HepG2 (cell line): Measurements from ENCODE around the gene SLTM. TPM values are rescaled to one million over a fixed set of nuclear protein-coding genes. Genes with fewer than 3 reads are reported as not detected.

ENCODE experiments used
- ATAC-seq: fragments of 200-7000 bp; cut with Tn5 transposase; 3 replicates; pipeline ENCODE4 v1.9.1; 2020; ENCODE audit warnings: mild to moderate bottlenecking, moderate library complexity
- BruUV-seq: library from RNA; stranded (reverse); fragments of 400-500 nt; replicated peaks from 2 replicates; lab custom pipeline; 2021; lab: Mats Ljungman, UMichigan
- CTCF ChIA-PET: fragments of 300-600 bp; formaldehyde crosslinking; extraction: SDS; loops from one replicate; lab custom pipeline; 2021; ENCODE audit warnings: low total read pairs, inconsistent platforms, low intra/inter-chr PET ratio; lab: Yijun Ruan, JAX
- POLR2A ChIA-PET: fragments of 350-600 bp; sonication (Branson Sonifier 250); formaldehyde crosslinking; loops from one replicate; lab custom pipeline; 2020; ENCODE audit warnings: antibody characterized with exemption, inconsistent platforms; lab: Yijun Ruan, JAX
- DNase-seq: peaks from one replicate; pipeline ENCODE4 v3.0.0-alpha.2; 2015; ENCODE audit warnings: low spot score
- FAIRE-seq: peaks from 3 replicates; lab custom pipeline; 2011; peaks lifted over from hg19 to GRCh38; lab: Jason Lieb, UNC
- H2AFZ ChIP-seq: one replicate; pipeline ENCODE4 v1.6.1; 2011; ENCODE audit warnings: low read length, inconsistent platforms
- H3K27ac ChIP-seq: fragments of 300-600 bp; 3 replicates; pipeline ENCODE4 v1.8.0; 2011; ENCODE audit warnings: mixed run types, mild to moderate bottlenecking, mixed read lengths, low read length, inconsistent platforms; ENCODE audit not compliant: insufficient read depth; ENCODE audit errors: extremely low read length
- H3K27me3 ChIP-seq, 2 experiments: fragments of 200-600 bp in 1 of 2; 2 replicates in 1 of 2; 3 replicates in 1 of 2; pipeline versions ENCODE4 v1.6.0 to v1.8.0; 2011; ENCODE audit warnings: low read length in 2 of 2, mild to moderate bottlenecking in 2 of 2, moderate library complexity in 2 of 2, inconsistent platforms in 1 of 2; ENCODE audit not compliant: insufficient read depth in 2 of 2, control insufficient read depth in 1 of 2
- H3K36me3 ChIP-seq, 2 experiments: fragments of 200-600 bp in 1 of 2; replicated peaks in 1 of 2; 2 replicates in 1 of 2; 3 replicates in 1 of 2; pipeline versions ENCODE4 v1.5.1 to v1.8.0; 2011; ENCODE audit warnings: low read length in 2 of 2, inconsistent platforms in 1 of 2; ENCODE audit not compliant: insufficient read depth in 2 of 2, control insufficient read depth in 1 of 2
- H3K4me1 ChIP-seq: 2 replicates; pipeline ENCODE4 v1.5.1; 2012; ENCODE audit warnings: low read length, inconsistent platforms; ENCODE audit not compliant: insufficient read depth
- H3K4me2 ChIP-seq: 2 replicates; pipeline ENCODE4 v1.6.0; 2011; ENCODE audit warnings: low read depth, low read length, inconsistent platforms
- H3K4me3 ChIP-seq, 3 experiments: fragments of 200-600 bp in 1 of 3; sonication (generic), shearing (Covaris generic) in 1 of 3; replicated peaks in 1 of 3; 2 replicates each; pipeline ENCODE4 v1.5.1; 2011 to 2016; ENCODE audit warnings: low read length in 3 of 3, inconsistent platforms in 2 of 3, low read depth in 2 of 3, mild to moderate bottlenecking in 2 of 3, control low read depth in 1 of 3, mixed read lengths in 1 of 3; ENCODE audit not compliant: insufficient read depth in 1 of 3
- H3K79me2 ChIP-seq: one replicate; pipeline ENCODE4 v1.6.1; 2011; ENCODE audit warnings: low read length, inconsistent platforms; ENCODE audit not compliant: insufficient read depth
- H3K9ac ChIP-seq: 2 replicates; pipeline ENCODE4 v1.6.0; 2011; ENCODE audit warnings: mild to moderate bottlenecking, low read depth, low read length, inconsistent platforms; ENCODE audit not compliant: insufficient read depth
- H3K9me3 ChIP-seq: 2 replicates; pipeline ENCODE4 v1.5.1; 2012; ENCODE audit warnings: mild to moderate bottlenecking, low read length
- H4K20me1 ChIP-seq: 2 replicates; pipeline ENCODE4 v1.6.0; 2011; ENCODE audit warnings: inconsistent platforms, mild to moderate bottlenecking, low read length, moderate library complexity; ENCODE audit not compliant: insufficient read depth
- CEBPB ChIP-seq: IDR thresholded peaks from 2 replicates; pipeline ENCODE4 v1.6.1; 2011; ENCODE audit warnings: low read depth, low read length, improper control_type of control experiment, borderline replicate concordance
- ETV6 ChIP-seq: sonication (generic); formaldehyde crosslinking; conservative IDR thresholded peaks from 2 replicates; pipeline ENCODE4 v1.4.0; 2020; ENCODE audit warnings: missing genetic modification reagents
- GABPA ChIP-seq, 2 experiments: IDR thresholded peaks; 2 replicates each; pipeline ENCODE4 v1.6.1; 2011 to 2016; ENCODE audit warnings: low read depth in 2 of 2, low read length in 1 of 2, missing biosample characterization in 1 of 2, missing genetic modification characterization in 1 of 2
- HNRNPK ChIP-seq: fragments of 200-400 bp; formaldehyde crosslinking; IDR thresholded peaks from 2 replicates; pipeline ENCODE4 v1.6.1; 2018; ENCODE audit warnings: low read length, low read depth, moderate library complexity, mild to moderate bottlenecking; ENCODE audit not compliant: poor library complexity, severe bottlenecking
- KAT8 ChIP-seq: IDR thresholded peaks from 2 replicates; pipeline ENCODE4 v1.6.1; 2016; ENCODE audit warnings: missing genetic modification reagents, missing compliant biosample characterization
- KLF9 ChIP-seq: IDR thresholded peaks from 2 replicates; pipeline ENCODE4 v1.6.1; 2016; ENCODE audit warnings: low read depth
- NPAS2 ChIP-seq: sonication (generic); formaldehyde crosslinking; IDR thresholded peaks from 2 replicates; pipeline ENCODE4 v1.8.0; 2022; ENCODE audit warnings: mild to moderate bottlenecking, missing genetic modification reagents, borderline replicate concordance
- RBFOX2 ChIP-seq: fragments of 200-400 bp; formaldehyde crosslinking; IDR thresholded peaks from 2 replicates; pipeline ENCODE4 v1.6.1; 2017; ENCODE audit warnings: low read depth, mild to moderate bottlenecking, low read length
- SAFB2 ChIP-seq: sonication (generic); formaldehyde crosslinking; IDR thresholded peaks from 2 replicates; pipeline ENCODE4 v1.5.1; 2020; ENCODE audit warnings: missing genetic modification reagents, low read depth, mild to moderate bottlenecking, borderline replicate concordance
- ZFP62 ChIP-seq: sonication (generic); formaldehyde crosslinking; IDR thresholded peaks from 2 replicates; pipeline ENCODE4 v1.4.0; 2020; ENCODE audit warnings: missing genetic modification reagents
- ZNF317 ChIP-seq: sonication (generic); formaldehyde crosslinking; IDR thresholded peaks from 2 replicates; pipeline ENCODE4 v1.5.0; 2020; ENCODE audit warnings: mild to moderate bottlenecking, missing genetic modification reagents
- ZNF790 ChIP-seq: sonication (generic); formaldehyde crosslinking; IDR thresholded peaks from 2 replicates; pipeline ENCODE4 v1.8.0; 2022; ENCODE audit warnings: missing genetic modification reagents, mild to moderate bottlenecking, borderline replicate concordance
- ZNF816 ChIP-seq: sonication (generic); formaldehyde crosslinking; IDR thresholded peaks from 2 replicates; pipeline ENCODE4 v1.8.0; 2022; ENCODE audit warnings: missing genetic modification reagents, mild to moderate bottlenecking, borderline replicate concordance
- WGBS: methylation state at CpG from one replicate; pipeline ENCODE4 v1.1.6; 2017; ENCODE audit warnings: low lambda C conversion rate; 5-methylcytosine and 5-hydroxymethylcytosine counted together
- in situ Hi-C: cut with HindIII; loops from 2 replicates; pipeline ENCODE4 v1.10.0; 2017; ENCODE audit warnings: low pct_unique_long_range_greater_than_20kb; ENCODE audit not compliant: extremely low pct_ligation_motif_present
- intact Hi-C: fragments of 100-400 bp; cut with micrococcal nuclease; formaldehyde crosslinking; loops from one replicate; pipeline ENCODE4 v1.10.0; 2022; ENCODE audit not compliant: unreplicated experiment
- polyA plus RNA-seq, 8 experiments: library from polyadenylated mRNA; depleted of rRNA in 3 of 8; stranded (reverse) in 7 of 8; unstranded in 1 of 8; fragments of >200 nt; fragmentation: Illumina TruSeq in 4 of 8; extraction: Trizol in 4 of 8; gene quantifications; 2 replicates each; pipeline versions ENCODE4 v1.2.1 to v1.2.3, GENCODE V29; 2011 to 2016; ENCODE audit warnings: low read depth in 4 of 8, missing spikeins in 1 of 8, mixed read lengths in 1 of 8; ENCODE audit not compliant: insufficient read depth in 1 of 8
- total RNA-seq, 5 experiments: library from RNA; depleted of rRNA; stranded (reverse); fragments of >200 nt; fragmentation: Illumina TruSeq; extraction: Trizol; gene quantifications; 2 replicates each; pipeline ENCODE4 v1.2.3, GENCODE V29; 2016; ENCODE audit warnings: low read depth in 1 of 5
- TF ChIP-seq, protein P1 (sequence below): IDR thresholded peaks from 2 replicates; pipeline ENCODE4 v1.6.1; 2018; ENCODE audit warnings: missing genetic modification reagents, mild to moderate bottlenecking, missing compliant biosample characterization

Gene SLTM
- total and polyA plus RNA-seq, 2 of the 13 experiments (the other 11 are each of a cell fraction or from before 2014, with no cell fraction given), result 22.0 to 64.2 TPM

DNA sequence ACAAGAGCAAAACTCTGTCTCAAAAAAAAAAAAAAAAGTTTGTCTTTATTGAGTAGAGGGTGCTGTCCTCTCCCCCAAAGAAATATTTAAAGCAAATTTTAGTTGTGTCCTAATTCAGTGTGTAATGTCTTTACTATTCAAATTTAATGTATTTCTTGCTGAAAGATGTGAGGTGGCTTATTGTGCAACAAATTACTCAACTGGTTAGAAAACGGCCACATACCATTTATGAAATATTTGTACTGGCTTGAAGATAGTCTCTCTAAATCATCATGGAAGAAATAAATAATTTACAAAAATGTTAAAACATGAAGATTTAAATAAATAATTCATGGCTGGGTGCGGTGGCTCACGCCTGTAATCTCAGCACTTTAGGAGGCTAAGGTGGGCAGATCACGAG is 63.0 kb downstream of the SLTM start:
- FAIRE-seq, result no peak

DNA sequence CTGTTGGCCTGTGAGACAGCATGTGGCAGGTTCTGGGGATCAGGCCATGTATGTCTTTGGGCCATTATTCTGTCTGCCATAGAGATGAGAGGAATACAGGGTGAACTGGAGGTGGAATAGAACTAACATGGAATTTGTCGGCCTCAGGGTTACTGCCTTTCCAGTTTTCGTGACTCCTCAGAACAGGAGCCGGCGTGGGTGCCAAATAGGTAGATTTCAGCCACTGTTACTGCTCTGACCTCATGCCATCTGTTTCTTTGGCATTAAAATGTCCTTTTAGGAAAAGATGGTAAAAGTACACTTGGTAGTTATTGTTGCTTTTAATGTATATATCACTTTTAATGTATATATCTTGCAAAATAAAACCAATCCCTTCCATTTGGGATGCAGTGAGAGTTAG is 65.6 kb downstream of the SLTM start:
- Histone ChIP-seq H3K4me3 (no peak overlapping the region), H2AFZ (no peak overlapping the region), H3K9me3 (no peaks in the 10 kb centered on the region), H3K4me1 (peaks cover 34% of the 10 kb centered on the region), H3K4me2 (peak overlapping the region; percentile 61), H3K36me3 (peaks cover 3 to 29% of the 10 kb centered on the region in 2 experiments; a peak in 4 of 5 replicates), H4K20me1 (peaks cover 12% of the 10 kb centered on the region), H3K27ac (peak overlapping the region; percentile 43), H3K79me2 (peaks cover 53% of the 10 kb centered on the region), H3K9ac (no peak overlapping the region), H3K27me3 (no peaks in the 10 kb centered on the region; a peak in 1 of 5 replicates)
- intact Hi-C loops, result loop anchor here (5.0 kb wide), 1 partner anchor 64 kb away; the partner anchor contains the start of gene SLTM
- no peak for TF ChIP-seq KAT8 (CRISPR knock-in tag)
- TF ChIP-seq GABPA (IDR thresholded peaks at IDR 0.05; ENCODE audit: low read depth, low read length), result no peak
- no peak for TF ChIP-seq GABPA (CRISPR knock-in tag; IDR thresholded peaks at IDR 0.05; ENCODE audit: low read depth)
- TF ChIP-seq ZNF790, result no peak
- TF ChIP-seq, protein P1, sequence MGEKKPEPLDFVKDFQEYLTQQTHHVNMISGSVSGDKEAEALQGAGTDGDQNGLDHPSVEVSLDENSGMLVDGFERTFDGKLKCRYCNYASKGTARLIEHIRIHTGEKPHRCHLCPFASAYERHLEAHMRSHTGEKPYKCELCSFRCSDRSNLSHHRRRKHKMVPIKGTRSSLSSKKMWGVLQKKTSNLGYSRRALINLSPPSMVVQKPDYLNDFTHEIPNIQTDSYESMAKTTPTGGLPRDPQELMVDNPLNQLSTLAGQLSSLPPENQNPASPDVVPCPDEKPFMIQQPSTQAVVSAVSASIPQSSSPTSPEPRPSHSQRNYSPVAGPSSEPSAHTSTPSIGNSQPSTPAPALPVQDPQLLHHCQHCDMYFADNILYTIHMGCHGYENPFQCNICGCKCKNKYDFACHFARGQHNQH, result no peak
- TF ChIP-seq KLF9, result no peak
- no peak for TF ChIP-seq SAFB2 (CRISPR knock-in tag)
- TF ChIP-seq ZNF816 (CRISPR knock-in tag), result no peak
- no peak for TF ChIP-seq NPAS2 (CRISPR knock-in tag)
- no peak for TF ChIP-seq HNRNPK
- no peak for TF ChIP-seq ZFP62 (CRISPR knock-in tag)
- TF ChIP-seq ETV6 (CRISPR knock-in tag), result no peak
- TF ChIP-seq RBFOX2, result no peak
- in situ Hi-C loops, result no loop called here
- WGBS, result 96% methylated on average over 4 of the region's 4 CpGs
- DNase-seq (no peak), FAIRE-seq (no peak), ATAC-seq (no peak)
- ChIA-PET CTCF (no interaction called here), POLR2A (no interaction called here)
- no TSS peak for BruUV-seq

More for the DNA sequence above, 63.0 kb downstream of the SLTM start:
- POLR2A ChIA-PET, result no interaction called here
- intact Hi-C loops, result no loop called here
- H3K36me3 ChIP-seq, result peaks cover 3 to 33% of the 10 kb centered on the region in 2 experiments; a peak in 4 of 5 replicates
- in situ Hi-C loops, result no loop called here
- TF ChIP-seq ZNF317 (CRISPR knock-in tag) (no peak), CEBPB (peak; percentile 65; the same call in 1 of the 2 replicates)
- TF ChIP-seq, all 625 proteins: peak for 1
- H3K27me3 ChIP-seq, result no peaks in the 10 kb centered on the region; a peak in 1 of 5 replicates
- BruUV-seq, result no TSS peak
- H3K4me3 ChIP-seq, result no peak overlapping the region
- H2AFZ ChIP-seq, result no peak overlapping the region
- DNase-seq (no peak), ATAC-seq (no peak)
- no peak overlapping the region for H3K27ac ChIP-seq
- no peak overlapping the region for H3K9ac ChIP-seq
- H3K79me2 ChIP-seq, result peaks cover 46% of the 10 kb centered on the region
- no peaks in the 10 kb centered on the region for H3K9me3 ChIP-seq
- CTCF ChIA-PET, result no interaction called here
- 95% methylated on average over 4 of the region's 4 CpGs for WGBS
- peaks cover 12% of the 10 kb centered on the region for H4K20me1 ChIP-seq
- H3K4me1 ChIP-seq, result peaks cover 25% of the 10 kb centered on the region
- no peak overlapping the region for H3K4me2 ChIP-seq
